Activated naive CD4-positive, alpha-beta T cell treated with Interleukin-2 at 50 U/mL for 16 hours (primary cell): ENCODE results near the gene ST7.

Source experiments
- DNase-seq: peaks from one replicate; pipeline ENCODE4 v3.0.0-alpha.2; 2020

Gene ST7

DNA sequence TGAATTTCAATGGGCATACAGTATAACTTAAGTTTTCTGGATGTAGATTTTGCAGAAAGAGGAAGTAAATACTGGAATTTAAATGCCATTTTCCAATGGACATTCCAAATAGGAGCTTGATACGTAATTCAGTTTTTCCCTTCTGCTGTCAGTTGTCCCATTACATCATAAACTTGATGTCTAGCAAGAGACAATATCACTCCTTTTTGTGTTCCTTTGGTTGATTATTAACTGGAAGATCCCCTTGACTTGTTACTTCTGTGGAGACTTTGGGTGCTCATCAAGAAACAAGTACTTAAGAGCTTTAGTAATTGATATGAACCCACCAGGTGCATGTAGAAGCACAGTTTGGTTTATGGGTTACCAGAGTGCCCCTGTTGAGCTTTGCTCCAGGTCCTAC is 116.1 kb downstream of the ST7 start:
- no peak for DNase-seq

DNA sequence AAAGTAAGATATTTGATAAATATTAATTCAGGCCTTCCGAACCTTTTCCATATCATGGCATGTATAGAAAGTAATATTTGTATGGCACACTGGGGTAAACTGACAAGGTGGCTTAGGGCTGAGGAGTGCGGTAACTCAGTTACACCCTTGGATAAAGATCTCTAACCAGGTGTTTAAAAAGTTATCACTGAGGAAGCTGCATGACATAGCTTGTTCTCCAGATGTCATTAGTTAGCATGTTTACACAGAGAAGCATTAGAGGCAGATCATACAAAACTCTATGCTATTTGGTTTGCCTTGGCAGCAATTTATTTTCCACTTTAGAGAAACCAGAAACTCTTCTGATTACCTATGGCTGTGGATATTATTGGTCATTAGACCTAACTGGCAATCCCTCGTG is 118.2 kb downstream of the ST7 start:
- no peak for DNase-seq

GRCh38 chr7:117072620-117073118 is 119.4 kb downstream of the ST7 start:
- DNase-seq = no peak

DNA sequence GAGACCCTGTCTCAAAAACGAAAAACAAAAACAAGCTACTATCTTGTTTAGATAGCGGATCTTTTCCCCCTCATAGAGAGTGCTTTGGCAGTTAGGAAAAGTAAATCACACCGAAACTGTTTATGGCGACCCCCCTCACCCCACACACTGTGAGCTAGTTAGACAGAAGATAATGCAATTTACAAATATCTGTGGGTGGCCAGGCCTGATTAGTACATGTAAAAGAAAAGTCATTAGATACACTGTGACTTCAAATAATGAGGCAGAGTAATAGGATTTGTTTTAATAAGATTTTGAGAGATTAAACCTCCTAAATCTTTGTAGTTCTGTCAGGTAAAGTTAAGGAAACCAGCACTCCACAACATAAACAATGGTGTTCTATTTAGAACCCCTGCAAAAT is 121.1 kb downstream of the ST7 start:
- no peak for DNase-seq

GRCh38 chr7:117075934-117076333 is 122.6 kb downstream of the ST7 start:
- DNase-seq = no peak

- DNase-seq = no peak
Observed at GRCh38 chr7:117076426-117076943, 123.2 kb downstream of the ST7 start.

DNA sequence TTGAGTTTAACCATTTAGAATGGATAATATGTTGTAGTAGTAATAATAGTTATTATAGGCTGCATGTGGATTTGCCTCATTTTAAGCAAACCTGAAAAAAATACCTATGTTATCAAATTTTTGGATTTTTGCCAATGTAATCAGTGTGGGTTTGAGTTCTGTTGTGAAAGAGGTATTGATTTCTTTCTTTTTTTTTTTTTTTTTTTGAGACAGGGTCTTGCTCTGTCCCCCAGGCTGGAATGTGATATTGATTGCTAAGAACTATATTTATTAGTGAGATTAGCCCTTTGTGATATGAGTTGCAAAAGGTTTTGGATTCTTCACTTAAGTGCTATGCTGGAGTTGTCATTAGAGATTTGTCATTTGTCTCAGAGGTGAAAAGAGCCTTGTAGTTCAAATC is 124.4 kb downstream of the ST7 start:
- DNase-seq = no peak

DNA sequence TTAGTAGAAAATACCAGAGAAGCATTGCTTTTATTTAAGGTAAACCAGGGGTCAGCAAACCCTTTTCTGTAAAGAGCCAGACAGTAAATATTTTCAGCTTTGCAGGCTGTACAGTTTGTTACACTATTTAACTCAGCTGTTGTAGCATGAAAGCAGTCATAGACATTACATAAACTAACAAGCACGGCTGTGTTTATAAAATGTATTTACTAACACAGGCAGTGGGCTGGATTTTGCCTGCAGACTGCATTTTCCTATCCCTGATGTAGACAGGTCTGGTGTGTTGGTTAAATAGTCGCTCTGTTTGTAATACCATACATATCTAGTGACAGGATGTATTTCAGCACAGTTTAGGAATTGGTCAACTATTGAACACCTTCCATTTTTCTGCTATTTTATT is 129.3 kb downstream of the ST7 start:
- DNase-seq = no peak

DNA sequence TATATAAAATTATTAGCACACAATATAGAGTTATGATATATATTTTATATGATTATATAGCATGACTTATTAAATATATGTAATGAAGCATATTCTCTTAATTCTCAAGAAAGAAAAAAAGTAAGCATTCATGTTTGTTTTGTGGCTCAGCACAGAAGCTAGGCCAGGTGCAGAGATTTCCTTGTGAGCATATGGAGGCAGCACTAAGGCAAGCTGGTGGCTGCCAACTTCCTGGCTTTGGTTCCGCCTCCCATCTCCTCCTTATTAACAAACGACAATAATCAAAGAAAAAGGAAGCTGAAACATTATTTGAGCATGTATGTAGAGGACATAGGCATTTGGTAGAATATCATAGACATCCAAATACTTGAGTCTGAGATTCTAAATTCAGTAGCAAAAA is 130.3 kb downstream of the ST7 start:
- no peak for DNase-seq

DNA sequence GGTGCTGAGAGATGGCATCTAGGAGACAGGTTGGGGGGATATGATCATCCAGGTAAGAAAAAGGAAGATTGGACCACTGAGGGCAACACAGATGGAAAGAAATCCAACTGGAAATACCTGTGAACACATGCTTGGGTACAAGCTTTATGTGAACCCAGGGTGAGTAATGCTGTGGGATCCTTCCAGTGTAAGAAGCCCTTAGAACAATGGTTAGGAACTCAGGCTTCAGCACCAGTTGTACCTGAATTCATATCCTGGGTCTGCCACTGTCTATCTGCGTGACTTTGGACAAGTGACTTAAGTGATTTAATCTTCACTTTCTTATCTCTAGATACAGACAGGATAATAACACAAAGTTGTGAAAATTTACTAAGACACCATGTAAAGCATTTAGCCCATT is 131.0 kb downstream of the ST7 start:
- DNase-seq = no peak

- DNase-seq = no peak
Observed at GRCh38 chr7:117085275-117085674, 132.0 kb downstream of the ST7 start.

DNA sequence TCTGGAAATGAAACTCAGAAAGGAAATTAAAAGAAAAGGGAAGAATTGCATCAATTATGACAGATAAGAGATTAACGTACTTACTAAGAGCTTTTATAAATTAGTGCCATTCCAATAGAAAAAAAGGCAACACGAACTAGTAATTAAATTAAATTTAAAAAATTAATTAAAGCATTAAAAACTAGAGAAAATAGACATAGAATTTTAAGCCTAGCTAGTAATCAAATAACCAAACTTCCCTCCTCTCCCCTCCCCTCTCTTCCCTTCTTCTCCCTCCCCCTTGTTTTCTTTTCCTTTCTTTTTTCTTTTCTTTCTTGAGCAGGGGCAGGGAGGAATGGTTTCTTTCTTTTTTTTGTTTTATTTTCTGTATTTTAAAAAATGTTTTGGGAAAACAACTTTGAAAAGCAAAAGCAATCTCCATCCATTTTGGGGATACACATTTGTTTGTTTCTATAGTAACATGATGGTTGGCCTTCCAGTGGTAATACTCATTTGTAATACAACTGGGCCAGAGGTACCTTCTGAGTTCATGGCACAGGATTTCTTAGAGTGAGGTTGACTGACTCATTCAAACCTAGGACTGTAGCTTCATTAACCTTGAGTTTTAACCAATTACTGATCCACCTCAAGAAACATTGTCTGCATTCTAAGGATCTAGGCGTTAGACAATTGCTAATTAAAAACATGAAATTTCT is 132.6 kb downstream of the ST7 start:
- DNase-seq = no peak

DNA sequence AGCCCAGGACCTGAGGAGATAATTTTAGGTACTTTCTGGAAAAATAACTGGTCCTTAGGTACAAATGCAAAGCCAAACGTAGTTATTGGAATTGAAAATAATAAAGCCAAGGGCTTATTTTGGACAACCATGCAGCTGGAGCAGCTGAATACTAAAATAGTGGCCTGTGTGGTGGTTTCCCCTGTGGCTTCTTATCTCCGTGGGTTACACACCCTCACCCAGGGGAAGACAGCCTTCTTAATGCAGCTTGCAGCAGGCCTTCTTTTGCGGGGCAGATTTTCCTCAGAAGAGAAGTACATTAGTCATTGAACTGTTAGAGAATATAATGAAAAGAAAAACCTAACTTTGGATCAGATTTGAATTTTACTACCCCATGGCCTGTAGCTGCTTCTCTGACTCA is 133.5 kb downstream of the ST7 start:
- no peak for DNase-seq

GRCh38 chr7:117087639-117088396 is 134.5 kb downstream of the ST7 start:
- DNase-seq = no peak

DNA sequence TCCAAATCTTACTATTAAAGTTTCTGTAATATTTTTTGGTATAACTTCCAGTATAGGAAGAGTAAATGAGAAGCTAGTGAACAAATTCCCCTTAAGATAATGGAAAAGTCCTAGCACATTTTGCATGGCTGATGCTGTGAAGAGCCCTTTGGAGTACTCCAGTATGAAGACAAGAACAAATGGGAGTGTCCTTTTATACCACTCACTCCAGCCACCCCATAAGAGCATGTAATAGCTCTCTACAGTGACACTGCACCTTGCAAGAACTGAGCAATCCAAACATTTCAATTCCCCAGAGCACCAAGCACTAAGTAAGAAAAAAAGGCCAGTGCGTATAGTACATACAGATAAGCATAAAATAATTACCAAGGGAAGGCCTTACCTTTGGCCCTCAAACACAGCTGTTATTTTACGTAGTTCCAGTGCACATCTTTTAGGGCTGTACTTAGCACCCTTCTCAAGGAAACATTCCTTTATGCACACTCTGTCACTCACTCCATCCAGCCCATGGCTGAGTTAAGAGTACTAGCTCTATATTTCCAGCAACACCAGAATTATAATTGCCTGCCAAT is 135.4 kb downstream of the ST7 start:
- no peak for DNase-seq

DNA sequence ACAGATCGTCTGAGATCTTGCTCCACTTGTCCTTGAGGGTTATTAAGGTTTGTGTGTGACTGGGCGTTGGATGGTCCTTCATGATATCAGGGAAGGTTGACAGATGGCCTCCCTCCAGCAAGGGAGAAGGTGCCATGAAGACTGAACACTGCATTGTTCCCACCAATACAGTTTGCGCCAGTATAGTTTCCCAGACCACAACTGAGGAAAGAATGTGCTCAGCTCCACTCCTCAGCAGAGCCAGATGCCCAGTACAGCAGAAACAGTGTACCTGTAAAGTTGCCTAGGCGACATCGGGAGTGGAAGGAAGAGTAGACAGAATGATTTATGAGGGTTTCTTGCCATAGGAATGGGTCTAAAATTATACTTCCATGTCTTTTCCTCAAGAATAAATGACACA is 137.5 kb downstream of the ST7 start:
- DNase-seq = no peak

DNA sequence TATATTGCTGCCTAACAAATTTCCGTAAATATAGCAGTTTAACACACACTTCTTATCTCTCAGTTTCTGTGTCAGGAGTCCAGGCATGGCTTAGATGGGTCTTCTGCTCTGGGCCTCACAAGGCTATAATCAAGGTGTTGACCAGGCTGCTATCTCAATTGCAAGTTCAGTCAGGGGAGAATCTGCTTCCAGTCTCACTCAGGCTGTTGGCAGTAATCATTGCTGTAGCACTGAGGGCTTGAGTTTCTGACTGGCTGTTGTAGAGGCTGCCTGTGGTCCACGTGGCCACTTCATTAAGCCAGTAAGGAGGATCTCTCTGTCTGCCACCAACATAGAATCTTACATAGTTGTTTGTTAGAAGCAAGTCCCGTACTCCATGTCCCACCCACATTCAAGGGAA is 138.4 kb downstream of the ST7 start:
- DNase-seq = no peak

DNA sequence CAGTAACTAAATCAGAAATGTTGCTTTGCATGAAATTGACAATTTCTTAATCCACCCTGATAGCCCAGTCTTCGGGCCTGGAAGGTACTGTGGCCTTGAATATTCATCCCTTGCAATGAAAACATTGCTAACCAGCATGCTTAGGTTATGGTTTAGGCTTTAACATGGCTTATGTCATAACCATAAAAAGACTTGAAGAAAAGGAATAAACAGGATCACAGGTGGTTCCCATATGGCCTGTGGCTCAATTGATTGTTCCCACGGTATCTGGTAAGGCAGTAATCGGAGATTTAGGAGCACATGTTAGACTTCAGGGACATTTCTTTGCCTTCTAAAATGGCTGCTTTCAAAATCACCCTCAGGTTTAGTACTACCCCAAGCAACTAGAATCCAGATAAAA is 139.5 kb downstream of the ST7 start:
- DNase-seq = no peak

DNA sequence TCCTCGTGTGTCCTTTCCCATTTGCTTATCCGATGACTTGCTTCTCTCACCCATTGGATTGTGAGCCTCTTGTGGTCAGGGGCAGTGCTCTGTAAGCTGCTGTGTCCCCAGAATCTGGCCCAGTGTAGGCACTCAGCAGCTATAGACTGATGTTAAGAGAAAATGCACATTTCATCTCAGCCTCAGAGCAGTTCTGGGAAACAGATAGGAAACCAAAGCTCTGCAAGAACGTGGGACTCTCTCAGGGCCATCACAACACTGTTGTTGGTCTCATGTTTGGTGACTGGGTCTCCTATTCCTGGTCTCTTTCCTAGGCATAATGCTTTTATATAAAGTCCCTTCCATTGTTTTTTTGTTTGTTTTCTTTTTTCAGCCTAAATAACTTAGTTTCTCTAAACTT is 141.2 kb downstream of the ST7 start:
- DNase-seq = no peak

DNA sequence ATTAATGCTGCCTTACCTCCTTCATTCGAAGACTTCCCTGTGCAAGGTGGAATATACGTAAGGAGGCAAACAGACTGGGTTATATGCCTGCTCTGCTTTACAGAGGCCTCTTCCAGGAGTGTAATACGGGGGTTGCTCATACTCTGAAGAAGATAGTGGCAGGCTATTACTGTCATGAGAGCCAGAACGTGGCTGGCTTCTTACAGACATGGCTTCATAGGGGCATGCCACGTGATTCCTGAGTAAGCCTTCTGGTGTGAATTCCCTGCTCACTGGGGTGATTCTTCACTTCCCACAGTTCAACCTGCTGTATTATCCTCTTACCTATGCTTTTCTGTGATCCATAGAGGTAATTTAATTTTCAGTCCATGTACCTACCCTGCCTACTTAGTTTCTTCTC is 141.8 kb downstream of the ST7 start:
- no peak for DNase-seq

DNA sequence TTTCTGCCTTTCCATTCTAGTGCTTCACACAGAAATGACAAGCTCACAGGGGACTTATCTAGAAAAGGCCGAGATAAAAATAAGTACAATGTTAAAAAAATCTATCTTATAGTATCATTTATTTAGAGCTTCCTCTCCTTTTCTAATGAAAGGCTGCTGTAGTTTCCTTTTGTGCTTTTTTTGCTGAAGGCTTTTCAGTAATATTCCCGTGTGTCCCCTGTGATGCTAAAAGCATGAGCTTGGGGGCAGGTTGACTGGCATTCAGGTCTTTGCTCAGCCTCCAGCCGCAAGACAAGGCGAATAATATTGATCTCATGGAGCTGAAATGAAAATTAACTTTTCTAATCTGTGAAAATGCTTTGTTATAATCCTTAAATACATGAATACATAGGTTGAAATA is 143.0 kb downstream of the ST7 start:
- DNase-seq = no peak

DNA sequence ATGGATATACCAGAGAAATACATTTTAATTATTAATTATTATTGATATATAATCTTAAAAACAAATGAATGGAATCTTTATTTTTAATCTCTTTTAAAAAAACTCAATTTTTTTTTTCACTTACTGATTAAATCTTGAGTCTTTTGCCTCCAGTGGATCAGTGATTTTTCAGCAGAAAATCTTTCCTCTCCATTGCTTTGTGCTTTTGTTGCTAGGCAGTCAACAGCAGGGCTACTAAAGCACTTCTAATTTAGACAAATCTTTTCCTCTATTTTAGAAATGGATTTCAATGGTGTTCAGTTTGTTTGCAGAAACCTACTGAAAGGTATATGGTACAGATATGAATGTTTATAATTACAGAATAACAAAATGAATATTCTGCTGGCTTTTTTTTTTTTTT is 143.6 kb downstream of the ST7 start:
- DNase-seq = no peak

DNA sequence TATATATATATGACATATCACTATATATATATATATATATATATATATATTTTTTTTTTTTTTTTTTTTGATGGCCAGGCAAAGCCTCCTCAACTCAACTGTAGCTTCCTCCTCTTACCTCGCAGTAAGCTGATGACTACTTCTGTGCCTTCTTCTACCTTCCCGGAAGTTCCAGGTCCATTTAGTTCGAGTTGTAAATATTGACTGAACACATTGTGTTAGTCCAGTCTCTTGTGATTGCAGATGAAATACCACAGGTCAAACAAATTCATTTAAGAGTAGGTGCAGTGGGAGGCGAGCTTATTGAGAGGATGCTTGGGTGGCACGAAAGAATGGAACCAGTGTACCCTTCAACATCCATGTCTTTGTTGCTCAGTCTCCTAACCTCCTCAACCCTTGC is 144.6 kb downstream of the ST7 start:
- no peak for DNase-seq

GRCh38 chr7:117098457-117098856 is 145.2 kb downstream of the ST7 start:
- DNase-seq = no peak
